ENCODE results near the gene KANK3.
"Not testable (repeated sequence)": the region's sequence is repeated elsewhere in the genome, so short reads cannot be mapped to it uniquely, and the experiment has no call there.

Gene KANK3

GRCh38 chr19:8370176-8371010, 27.3 kb upstream of the KANK3 start:
- no peak for DNase-seq

- peak; percentile 97 for DNase-seq
Observed at GRCh38 chr19:8367327-8368001, 24.4 kb upstream of the KANK3 start.

GRCh38 chr19:8366961-8367326, 23.9 kb upstream of the KANK3 start:
- DNase-seq = peak; percentile 10

GRCh38 chr19:8366121-8366581, 23.1 kb upstream of the KANK3 start:
- DNase-seq = no peak

GRCh38 chr19:8363803-8364771, 21.0 kb upstream of the KANK3 start, which contains the start of gene ANGPTL4:
Gene ANGPTL4, plus strand, starts transcription at chr19:8364155. Its CDS starts 167 bp downstream, at chr19:8364322.
- DNase-seq = peak; percentile 44

GRCh38 chr19:8361921-8362793, 19.1 kb upstream of the KANK3 start:
- peak; percentile 96 for DNase-seq

- no peak for DNase-seq
Observed at GRCh38 chr19:8360196-8360595, 17.1 kb upstream of the KANK3 start.

- no peak for DNase-seq
Observed at GRCh38 chr19:8358948-8359347, 15.9 kb upstream of the KANK3 start.

- no peak for DNase-seq
Observed at GRCh38 chr19:8357007-8357521, 14.0 kb upstream of the KANK3 start.

- peak; percentile 78 for DNase-seq
Observed at GRCh38 chr19:8355631-8356402, 12.8 kb upstream of the KANK3 start.

GRCh38 chr19:8352845-8353244, 9.8 kb upstream of the KANK3 start:
- DNase-seq = not testable (repeated sequence)

GRCh38 chr19:8352134-8352827, 9.2 kb upstream of the KANK3 start:
- no peak for DNase-seq

GRCh38 chr19:8349629-8350372, 6.7 kb upstream of the KANK3 start:
- DNase-seq = not testable (repeated sequence)

GRCh38 chr19:8343483-8343844, 402 bp upstream of the KANK3 start:
- DNase-seq = no peak

- no peak for DNase-seq
Observed at GRCh38 chr19:8342316-8342683, 762 bp downstream of the KANK3 start.

- not testable (repeated sequence) for DNase-seq
Observed at GRCh38 chr19:8341504-8341903, 1.6 kb downstream of the KANK3 start.

GRCh38 chr19:8340341-8341096, 2.5 kb downstream of the KANK3 start:
- DNase-seq = no peak

- DNase-seq = no peak
Observed at GRCh38 chr19:8338835-8339234, 4.2 kb downstream of the KANK3 start.
